HG03097 (cell line): Measurements from ENCODE around the gene HTR3B.
"Not testable (repeated sequence)": the region's sequence is repeated elsewhere in the genome, so short reads cannot be mapped to it uniquely, and the experiment has no call there.

Experiments
- ATAC-seq: cut with Tn5 transposase; IDR thresholded peaks from one replicate; pipeline ENCODE4 v1.9.1; 2021; ENCODE audit not compliant: unreplicated experiment, low FRiP score

HTR3B gene

DNA sequence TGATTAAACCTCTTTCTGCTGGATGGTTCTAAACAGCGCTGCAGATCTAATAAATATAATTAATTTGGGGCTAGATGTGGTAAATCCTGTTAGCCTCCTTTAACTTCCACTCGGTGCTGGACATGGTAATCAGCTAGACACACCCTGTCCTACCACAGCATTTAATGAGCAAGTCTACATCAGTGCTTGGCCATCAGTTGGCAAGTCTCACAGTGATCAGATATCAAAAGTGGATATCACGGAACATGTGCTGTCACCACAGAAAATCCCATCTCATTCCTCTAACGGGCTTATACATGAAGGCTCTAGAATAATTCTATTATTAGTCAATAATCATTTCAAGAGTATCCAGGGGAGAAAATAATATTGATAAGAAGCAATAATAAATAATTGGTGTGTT, 23.6 kb upstream of the HTR3B start:
- no peak for ATAC-seq

DNA sequence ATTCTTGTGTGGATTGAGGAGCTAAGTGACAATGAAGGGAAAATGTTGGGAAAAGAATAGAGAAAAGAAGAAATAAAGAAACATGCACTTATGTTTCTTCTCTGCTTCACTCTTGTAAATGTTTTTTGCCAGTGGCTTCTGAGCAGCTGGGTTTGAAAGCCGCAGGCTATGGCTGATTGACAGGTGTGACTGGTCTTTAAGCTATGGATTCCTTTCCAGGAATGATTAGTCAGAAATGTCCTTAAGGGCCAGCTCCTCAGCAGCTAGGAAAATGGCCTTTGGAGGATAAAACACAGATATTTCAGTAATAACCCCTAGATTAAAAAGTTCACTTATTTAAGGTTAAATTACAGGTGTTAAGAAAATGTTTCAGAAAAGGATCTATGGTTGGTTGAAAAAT, 22.7 kb upstream of the HTR3B start:
- ATAC-seq = no peak

DNA sequence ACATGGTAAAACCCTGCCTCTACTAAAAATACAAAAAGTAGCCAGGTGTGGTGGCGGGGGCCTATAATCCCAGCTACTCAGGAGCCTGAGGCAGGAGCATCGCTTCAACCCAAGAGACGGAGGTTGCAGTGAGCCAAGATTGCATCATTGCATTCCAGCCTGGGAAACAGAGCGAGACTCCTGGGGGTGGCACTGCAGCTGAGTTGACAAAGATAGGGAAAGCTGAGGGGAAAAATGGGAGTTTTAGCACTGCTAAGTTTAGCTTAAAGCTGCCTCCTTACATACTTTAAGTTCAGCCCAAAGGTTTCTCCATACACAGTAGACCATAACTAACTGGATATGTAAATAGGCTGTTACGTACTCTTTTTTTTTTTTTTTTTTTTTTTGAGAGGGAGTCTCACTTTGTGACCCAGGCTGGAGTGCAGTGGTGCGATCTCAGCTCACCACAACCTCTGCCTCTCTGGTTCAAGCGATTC, 20.2 kb upstream of the HTR3B start:
- no peak for ATAC-seq

DNA sequence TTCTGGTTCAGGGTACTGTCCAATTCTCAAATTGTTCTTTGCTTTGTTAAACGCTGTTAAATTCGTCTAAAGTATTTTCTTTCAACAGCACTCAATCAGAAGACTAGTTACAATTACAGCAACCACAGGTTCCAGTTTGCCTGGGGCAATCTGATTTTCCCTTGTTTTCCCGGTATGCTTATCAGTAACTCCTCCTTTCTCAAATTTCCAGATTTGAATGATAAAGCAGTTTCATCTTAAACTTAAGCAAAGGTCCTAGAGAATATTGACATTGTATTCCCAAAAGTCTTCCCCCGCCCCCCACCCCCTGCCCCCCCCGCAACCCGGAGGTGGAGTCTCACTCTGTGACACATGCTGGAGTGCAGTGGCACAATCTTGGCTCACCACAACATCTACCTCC, 18.7 kb upstream of the HTR3B start:
- no peak for ATAC-seq

DNA sequence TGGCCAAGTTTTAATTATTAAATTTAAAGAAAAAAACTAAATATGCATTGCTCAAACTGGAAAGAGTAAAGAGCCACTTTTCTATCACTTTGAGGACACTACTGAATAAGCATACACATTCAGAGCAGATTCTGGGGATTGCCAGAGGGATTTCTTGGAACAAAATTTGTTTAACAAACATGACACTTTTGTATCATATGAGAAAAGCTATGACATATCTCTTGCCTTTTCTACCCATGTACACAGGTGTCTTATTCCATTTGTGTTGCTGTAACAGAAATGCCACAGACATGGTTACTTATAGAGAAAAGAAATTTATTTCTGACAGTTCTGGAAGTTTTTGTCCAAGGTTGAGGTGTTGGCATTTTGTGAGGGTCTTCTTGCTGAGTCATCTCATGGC, 15.7 kb upstream of the HTR3B start:
- no peak for ATAC-seq

DNA sequence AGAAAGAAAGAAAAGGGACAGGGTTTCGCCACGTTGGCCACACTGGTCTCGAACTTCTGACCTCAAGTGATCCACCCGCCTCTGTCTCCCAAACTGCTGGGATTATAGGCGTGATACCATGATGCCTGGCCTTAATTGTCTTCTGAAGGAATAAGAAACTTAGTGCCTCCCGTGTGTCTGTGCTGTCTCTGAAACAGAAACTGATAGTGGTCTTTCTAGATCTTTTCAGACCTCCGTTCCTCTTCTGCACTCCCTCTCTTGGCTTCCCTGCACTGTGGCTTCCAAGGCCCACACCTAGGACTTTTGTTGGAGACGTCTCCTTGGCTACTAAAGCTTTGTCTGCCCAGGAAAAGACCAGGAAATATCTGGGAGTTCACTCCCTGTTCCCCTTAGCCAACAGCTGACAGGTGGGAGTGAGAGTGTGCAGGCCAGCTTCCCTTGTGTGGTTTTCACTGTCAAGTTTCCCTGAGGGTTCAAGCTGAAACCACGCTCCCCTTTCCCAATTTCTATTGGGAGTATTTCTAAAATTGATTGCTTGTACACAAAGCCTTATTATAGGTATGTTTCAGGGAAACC, 10.1 kb upstream of the HTR3B start:
- ATAC-seq = no peak

DNA sequence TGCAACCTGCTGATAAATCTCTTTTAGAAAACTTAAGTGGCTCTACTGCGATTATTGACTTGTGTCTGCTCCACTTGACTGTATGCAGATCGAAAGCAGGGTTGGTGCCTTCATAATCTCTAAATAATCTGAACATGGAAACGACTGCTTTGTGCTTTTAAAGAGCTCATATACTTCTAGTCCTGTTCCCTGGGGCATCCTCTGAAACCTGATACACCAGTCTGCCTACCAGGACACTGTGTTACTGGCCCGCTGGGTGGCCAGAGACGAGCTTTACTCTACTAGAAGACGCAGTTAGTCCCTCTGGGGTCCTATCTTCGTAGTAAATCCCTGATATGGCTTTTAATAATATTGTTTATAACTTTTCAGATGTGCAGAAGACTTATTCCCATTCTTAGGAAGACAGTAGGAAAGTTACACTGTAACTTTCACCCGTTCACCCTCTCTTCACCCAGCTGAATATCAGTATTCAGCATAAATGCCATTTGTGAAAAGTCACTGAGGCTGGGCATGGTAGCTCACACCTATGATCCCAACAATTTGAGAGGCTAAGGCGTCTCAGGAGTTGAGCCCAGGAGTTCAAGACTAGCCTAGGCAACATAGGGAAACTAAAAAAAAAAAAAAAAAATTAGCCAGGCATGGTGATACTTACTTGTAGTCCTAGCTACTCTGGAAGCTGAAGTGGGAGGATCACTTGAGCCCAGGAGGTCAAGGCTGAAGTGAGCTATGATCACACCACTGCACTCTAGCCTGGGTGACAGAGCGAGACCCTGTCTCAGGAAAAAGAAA, 9.0 kb upstream of the HTR3B start:
- ATAC-seq = no peak

DNA sequence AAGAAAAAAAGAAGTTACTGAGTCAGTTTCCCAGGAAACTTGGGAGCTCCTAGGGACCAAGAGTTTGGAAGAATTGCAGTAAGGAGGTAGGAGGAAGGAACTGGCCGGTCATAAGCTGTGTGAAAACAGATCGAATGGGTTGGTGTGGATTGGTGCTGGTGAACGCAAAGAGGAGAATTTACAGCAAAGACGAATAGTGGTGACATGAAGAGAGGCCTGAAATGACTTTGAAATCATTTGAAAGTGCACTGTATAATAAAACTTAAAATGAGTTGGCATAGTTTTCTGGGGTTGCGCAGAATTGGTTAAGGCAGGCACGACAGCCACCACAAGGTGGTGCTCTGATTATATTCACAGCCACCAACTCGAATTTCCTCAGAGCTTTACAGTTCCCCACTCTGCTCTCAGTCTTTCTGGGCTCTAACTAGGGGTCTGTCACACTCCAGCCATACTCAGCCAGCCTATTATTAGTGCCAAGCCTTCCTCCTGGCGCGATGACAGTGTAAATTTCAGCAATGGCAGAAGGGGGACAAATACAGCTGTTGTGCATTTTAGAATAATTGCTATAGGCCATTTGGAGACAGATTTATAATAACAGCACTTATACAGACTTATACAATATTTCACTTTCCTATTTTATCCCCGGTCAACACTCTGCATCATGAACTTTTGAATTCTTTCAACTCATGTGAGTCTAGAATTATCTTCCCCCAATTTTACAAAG, 8.3 kb upstream of the HTR3B start:
- ATAC-seq = no peak

DNA sequence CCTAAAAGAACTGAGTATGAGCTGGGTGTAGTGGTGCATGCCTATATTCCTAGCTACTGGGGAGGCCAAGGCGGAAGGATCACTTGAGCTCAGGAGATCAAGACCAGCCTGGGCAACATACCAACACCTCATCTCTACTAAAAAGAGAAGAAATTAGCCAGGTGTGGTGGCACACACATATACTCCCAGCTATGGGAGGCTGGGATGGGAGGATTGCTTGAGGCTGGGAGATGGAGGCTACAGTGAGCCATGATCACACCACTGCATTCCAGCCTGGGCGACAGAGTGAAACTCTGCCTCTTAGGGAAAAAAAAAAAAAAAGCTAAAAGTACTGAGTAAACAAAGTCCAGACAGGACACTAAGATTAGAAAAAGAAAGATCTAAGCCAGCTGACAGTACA, 3.5 kb upstream of the HTR3B start:
- no peak for ATAC-seq

DNA sequence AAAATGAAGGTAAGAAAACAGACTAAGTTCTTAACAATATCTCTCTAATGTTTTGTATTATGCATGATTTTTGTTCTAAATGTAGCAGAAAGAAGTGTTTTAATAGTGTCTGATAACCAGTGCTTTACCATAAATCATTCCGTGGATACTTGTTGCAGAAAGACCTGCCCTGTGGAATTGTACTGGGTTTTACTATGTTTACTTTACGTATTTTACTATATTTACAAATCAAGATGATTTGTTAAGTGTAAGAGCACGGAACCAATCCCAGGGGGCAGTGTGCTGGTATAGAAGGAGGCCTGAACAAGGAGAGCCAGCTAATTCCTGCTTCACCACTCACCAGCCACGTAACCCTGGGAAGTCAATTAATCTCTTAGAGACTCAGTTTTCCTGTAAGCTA, 1.4 kb downstream of the HTR3B start:
- no peak for ATAC-seq

DNA sequence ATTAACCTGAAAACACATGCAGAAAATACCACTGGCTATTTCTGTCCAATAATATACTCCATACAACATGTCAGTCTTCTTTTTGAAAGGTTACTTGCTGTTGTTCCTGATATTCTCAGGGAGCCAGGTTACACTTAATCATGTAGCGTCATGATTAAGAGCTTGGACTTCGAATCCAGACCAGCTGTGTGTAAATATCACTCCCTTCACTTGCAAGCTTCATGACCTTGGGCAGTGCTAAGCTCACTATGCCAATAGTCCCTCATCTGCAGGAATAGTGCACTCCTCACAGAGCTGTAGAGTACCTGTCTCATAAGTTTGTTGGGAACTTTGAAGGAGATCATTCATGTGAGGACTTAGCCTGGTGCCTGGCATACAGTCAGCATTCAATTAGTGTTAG, 1.9 kb downstream of the HTR3B start:
- ATAC-seq = no peak

DNA sequence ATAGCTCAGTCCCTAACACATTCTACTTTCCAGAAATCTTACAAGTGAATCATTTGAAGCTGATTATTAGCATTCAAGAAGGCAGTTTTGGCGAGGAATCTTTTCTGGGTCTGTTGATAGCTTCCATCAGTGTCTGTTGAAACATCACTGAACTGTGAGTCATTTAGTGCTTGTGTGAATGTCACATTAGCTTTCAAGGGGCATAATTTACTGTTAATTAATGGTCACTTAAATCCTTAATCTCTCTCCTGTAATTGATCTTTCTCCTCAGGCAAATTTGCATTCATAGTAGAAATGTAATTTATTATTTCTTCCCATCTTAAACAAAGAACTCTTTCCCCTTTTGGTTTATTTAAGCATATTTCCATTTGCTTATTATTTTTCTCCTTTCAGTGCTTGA, 2.6 kb downstream of the HTR3B start:
- no peak for ATAC-seq

DNA sequence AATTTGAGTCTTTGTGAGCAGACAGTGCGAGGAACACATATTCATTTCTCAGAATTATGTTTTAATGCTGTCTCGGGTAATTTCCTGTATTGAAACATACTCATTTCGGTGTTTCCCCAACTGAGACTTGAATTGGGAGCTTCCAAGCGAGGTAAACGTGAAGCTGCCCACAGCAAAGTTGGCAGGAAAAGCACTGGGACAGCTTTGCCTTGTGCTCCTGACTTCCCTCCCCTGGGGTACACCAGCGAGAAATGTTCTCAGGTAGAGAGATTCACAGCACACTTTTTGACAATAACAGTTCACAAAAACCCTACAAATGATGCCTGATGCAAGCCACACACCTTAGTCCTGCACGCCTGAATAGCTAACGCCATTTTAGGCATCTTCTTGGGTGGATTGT, 3.1 kb downstream of the HTR3B start:
- ATAC-seq = no peak

DNA sequence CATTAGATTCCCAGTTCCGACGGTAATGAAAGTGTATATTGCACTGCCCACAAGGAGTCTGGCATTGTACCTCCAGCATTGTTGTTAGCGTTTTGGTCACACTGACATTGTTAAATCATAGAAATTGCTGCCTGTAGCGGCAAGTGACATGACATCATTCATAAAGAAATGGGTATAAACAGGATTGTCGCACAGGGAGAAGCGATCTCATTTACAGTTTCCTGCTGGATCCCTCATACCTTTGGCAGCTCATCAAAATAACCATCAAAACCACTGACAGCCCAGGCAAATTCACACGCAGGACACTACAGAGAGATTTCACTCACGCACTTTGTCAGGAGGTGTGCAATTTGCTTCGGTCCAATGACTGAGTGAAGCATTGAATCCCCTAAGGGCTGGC, 3.5 kb downstream of the HTR3B start:
- ATAC-seq = no peak

DNA sequence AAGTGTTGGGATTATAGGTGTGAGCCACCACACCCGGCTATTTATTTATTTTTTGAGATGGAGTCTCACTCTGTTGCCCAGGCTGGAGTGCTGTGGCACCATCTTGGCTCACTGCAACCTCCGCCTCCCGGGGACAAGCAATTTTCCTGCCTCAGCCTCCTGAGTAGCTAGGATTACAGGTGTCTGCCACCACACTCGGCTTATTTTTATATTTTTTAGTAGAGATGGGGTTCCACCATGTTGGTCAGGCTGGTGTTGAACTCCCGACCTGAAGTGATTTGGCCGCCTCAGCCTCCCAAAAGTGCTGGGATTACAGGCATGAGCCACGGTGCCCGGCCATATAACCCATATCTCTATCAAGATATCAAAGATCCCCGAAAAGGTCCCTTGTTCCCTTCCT, 6.9 kb downstream of the HTR3B start:
- ATAC-seq = not testable (repeated sequence)

DNA sequence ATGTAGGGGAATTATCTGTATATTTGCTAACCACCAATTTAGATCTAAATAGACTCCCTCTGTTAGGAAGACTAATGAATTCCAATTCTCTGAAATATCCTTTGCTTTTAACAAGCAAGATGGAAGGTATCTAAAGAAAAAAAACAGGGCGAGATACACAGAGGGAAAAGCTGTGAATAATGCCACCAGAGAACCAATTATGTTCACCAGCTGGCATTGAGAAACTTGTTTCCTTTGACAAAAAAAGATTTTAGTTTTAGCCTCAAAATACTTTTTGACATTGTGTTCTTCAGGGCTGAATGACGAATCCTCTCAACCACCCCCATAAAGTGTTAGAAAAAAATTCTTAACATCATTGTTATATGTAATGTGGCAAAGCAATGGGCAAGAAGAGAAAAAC, 19.0 kb downstream of the HTR3B start:
- ATAC-seq = no peak

DNA sequence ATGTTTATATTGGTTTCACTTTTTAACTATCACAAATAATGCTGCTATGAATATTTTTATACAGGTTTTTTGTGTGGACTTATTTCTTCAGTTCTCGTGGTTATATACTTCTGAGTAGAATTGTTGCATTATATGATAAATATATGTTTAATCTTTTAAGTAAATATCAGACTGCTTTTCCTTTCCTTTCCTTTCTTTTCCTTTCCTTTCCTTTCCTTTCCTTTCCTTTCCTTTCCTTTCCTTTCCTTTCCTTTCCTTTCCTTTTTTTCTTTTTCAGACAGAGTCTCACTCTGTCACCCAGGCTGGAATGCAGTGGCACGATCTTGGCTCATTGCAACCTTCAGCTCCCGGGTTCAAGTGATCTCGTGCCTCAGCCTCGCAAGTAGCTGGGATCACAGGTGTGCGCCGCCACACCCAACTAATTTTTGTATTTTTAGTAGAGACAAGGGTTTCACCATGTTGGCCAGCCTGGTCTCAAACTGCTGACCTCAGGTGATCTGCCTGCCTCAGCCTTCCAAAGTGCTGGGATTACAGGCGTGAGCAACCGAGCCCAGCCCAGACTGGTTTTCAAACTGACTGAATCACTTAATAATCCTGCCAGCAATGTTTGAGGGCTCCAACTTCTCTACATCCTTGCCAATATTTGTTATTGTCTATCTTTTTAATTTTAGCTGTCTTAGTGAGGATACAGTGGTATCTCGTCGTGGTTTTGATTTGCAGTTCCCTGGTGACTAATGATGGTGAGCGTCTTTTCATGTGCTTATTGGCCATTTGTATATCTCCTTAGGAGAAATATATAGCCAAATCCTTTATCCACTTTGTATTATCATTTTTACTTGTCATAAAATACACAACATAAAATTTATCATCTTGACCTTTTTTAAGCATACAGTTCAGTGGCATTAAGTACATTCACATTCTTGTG, 21.9 kb downstream of the HTR3B start:
- no peak for ATAC-seq

DNA sequence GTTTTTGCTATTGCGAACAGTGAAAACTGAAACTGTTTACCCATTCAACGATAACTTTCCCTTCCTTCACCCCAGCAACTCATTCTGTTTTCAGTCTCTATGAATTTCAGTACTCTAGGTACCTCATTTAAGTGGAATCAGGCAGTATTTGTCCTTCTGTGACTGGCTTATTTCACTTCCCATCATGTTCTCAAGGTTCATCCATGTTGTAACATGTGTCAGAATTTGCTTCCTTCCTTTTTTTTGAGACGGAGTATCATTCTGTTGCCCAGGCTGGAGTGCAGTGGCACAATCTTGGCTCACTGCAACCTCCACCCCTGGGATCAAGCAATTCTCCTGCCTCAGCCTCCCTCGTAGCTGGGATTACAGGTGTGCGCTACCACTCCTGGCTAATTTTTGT, 23.7 kb downstream of the HTR3B start:
- no peak for ATAC-seq

DNA sequence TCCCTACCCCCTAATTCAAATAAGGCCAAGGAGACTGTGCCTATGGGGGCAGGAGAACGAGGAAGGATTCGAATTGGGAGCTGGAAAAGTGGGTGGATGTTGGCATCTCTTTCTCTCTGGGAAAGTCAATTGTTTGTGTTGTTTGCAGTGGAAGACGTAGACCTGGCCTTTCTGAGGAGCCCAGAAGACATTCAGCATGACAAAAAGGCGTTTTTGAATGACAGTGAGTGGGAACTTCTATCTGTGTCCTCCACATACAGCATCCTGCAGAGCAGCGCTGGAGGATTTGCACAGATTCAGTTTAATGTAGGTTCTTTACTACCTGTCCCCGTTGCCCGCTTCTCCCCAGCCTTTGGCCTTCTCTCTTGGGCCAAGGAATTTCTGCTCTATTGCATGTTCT, 28.2 kb downstream of the HTR3B start:
- ATAC-seq = no peak

DNA sequence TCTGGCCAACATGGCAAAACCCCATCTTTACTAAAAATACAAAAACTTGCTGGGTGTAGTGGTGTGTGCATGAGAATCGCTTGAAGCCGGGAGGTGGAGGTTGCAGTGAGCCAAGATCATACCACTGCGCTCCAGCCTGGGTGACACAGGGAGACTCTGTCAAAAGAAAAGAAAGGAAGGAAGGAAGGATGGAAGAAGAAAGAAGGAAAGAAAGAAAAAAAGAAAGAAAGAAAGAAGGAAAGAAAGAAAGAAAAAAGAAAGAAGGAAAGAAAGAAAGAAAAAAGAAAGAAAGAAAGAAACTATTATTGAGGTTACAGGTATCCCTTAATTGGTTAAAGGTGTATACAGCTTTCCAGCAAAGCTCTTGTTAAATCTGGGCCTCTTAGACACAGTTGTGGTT, 29.6 kb downstream of the HTR3B start:
- not testable (repeated sequence) for ATAC-seq

DNA sequence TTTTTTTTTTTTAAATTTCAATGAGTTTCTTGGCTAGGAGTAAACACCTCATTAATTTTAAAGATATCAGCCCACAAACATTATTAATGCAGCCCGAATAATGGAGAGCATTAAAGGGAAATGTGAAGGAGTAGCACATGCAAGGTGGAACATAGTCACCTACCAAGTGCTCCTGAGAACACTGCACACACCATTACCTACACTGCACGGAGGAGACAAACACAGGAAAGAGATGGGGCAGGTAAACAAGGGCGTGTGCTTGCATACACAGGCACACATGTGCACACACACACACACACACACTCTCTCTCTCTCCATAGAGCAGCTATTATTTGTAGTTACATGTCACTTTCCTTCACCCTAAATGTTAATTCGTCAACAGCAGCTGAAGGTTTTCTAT, 30.2 kb downstream of the HTR3B start:
- ATAC-seq = no peak
